ENCODE results near the gene THOC6.

The THOC6 gene

DNA sequence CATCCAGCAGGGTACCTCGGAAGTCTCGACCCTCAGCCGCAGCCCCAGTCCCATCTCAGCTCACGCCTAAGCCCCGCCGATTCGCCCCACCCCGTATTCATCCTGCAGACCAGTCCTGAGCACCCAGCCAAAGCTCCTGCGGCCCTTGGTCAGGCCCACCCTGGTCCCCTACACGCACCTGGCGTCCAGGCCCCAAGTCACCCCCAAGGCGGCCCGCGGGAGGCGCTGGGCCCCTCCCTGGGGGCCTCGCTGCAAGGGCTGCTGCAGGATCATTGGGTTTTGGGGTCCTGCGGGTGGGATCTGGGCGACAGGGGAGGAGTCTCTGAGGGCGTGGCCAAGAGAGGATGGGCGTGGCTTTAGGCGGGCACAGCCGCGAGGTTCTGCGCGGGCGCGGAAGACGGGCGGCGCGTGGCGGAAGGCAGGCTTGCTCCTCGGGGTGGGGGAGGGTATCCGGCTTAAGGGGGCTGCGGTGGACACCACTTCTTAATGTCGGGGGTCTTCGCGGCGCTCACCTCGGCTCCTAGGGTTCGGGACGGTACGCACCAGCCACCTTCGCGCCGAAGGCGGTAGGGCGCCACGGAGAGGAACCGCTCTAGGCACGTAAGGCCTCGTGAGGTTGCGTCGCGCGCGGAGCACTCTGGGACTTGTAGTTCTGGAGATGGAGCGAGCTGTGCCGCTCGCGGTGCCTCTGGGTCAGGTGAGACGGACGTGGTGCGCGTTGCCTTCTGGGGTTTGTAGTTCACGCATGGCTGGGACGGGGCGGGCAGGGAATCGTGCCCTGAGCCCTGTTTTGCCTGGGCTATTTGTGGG, at the start of gene THOC6, which contains the start of gene HCFC1R1:
THOC6 (plus strand) TSS at position 367 of the 810 bp plus-strand sequence; CDS start at position 659, 292 bp downstream.
HCFC1R1 (minus strand) TSS at position 274 of the 810 bp plus-strand sequence; CDS start at position 273, 1 bp downstream.
- DNase-seq (ENCODE audit: low read depth in 2 of 2): peak; percentile 92 to 94

DNA sequence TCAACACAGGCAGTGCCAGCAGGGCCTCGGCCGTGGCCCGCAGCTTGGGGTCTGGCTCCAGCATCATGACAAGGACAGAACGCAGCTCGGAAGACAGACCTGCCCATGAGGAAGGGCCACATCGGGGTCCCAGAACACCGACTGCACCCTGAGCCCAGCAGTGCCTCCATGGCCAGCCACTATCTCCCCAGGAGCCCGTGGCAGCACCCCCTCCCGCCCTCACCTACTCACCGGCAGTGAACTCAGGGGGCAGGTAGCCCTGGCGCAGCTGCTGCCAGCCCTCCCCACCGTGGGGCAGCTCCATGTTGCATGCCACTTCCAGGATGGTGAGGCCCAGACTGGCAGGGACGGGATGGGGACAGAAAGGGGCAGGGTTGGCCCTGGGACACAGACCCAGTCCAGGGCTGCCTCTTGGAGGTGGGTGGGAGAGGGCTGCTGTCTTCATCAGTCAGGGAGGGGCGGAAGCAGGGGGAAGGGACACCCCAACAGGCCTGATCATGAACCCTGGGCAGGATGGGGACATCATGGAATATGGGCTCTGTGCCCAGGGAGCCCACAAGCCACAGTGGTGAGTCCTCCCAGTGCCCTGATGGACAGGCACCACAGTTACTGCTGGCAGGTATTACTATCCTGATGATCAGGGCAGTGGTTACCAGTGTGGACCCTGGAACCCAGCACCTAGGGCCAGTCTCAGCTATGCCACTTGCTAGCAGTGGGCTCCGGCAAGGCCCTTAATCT, 49.3 kb upstream of the THOC6 start:
- DNase-seq (ENCODE audit: low read depth in 2 of 2): no peak

DNA sequence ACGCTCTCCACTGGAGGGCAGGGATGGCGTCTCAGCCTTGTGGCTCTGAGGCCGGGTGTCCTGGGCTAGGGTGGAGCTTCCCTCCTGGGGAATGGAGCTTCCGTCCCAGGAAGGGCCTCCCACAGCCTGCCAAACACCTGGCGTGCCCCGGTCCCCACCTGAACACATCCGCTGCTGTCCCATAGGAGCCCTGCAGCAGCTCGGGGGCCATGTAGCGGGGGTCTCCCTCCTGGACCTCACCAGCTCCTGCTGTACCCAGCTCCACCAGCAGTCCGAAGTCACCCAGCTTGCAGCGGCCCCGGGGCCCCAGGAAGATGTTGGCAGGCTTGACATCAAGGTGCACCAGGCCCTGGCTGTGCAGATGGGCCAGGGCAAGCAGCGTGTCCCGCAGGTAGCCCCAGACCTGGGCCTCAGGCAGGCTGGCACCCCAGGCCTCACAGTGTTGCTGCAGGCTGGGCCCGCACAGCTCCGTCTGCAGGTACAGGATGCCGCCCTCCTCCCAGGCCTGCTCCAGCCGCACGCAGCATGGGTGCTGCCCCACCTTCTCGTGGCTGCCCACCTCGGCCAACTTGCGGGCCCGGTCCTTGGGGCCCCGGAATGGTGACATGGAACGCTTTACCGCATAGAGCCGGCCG, 48.6 kb upstream of the THOC6 start:
- no peak for DNase-seq (ENCODE audit: low read depth in 2 of 2)

DNA sequence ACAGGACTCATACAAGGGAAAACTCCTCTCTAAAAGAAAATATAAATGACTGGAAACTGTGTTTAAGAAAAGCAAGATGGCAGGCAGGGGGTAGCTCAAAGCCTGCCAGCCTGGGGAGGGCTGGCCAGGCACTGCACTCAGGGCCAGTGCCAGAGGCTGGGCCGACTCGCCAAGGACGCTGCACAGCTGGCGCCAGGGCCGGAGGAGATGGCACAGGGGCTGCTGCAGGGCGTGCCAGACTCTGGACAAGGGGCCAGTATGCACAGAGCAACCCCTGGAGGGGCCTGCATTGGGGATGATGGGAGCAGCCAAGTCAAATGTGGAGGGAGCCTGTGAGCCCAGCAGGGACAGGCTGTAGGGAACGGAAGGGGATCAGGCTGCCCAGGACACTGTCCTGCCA, 47.6 kb upstream of the THOC6 start:
- DNase-seq (ENCODE audit: low read depth in 2 of 2): no peak

DNA sequence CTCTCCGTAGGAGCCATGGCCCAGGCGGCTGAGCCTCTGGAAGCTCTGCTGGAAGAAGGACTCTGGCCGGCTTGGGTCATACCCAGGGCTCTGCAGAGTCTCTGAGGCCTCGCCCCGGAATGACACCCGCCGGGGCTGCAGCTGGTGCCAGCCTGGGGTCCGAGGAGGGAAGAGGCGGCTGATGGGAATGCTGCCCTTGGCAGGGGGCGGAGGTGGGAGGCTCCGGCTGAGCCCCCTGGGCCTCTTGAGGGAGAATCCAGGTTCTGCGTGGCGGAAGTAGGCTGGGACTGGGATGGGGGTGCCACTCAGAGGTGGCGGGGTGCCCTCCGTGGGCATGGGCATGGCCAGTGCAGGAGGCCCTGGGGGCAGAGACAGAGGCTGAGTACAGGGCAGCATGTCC, 47.2 kb upstream of the THOC6 start:
- DNase-seq (ENCODE audit: low read depth in 2 of 2): no peak

DNA sequence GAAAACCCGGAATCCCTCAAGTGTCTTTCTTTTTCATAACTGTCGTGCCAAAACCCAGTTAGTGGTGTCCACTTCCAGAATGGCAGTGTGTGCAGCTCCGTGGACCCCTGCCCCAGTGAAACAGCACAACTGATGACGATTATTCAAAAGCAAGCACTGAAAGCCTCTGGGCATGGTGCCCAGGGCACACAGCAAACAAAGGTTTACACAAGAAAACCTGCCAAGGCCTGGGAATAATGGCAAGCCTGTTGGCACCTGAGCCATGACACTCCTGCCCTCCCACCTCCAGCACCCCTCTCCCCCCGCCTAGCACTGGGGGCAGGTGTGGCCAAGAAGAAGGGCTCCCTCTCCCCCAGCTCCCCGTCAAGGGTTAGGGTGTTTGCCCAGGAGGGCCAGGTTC, 46.4 kb upstream of the THOC6 start:
- DNase-seq (ENCODE audit: low read depth in 2 of 2): no peak

DNA sequence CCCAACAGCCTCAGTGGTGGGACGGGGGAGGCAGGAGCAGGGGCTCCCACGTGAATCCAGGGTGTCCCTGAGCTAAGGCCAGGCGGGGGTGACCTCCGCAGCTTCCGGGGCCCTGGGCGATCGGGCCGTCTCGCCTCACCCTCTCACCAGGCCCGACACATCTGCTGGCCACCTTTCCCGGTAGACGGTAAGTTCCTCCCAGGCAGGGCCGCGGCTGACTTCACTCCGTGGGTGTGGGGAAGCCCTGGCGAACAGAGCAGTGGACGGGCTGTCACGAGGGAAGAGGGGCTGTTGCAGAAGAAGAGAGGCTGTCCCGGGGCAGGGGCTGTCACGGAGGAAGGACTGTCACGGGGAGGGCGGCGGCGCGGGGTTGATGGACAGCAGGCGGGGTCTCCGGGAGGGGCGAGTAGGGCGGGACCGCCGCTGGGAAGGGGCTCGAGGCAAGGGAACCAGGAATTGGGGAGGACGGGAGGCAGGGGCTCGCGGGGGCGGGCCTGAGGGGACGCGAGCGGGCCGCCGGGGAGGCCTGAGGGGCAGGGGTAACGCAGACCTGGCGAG, 44.1 kb upstream of the THOC6 start:
- DNase-seq (ENCODE audit: low read depth in 2 of 2): no peak

DNA sequence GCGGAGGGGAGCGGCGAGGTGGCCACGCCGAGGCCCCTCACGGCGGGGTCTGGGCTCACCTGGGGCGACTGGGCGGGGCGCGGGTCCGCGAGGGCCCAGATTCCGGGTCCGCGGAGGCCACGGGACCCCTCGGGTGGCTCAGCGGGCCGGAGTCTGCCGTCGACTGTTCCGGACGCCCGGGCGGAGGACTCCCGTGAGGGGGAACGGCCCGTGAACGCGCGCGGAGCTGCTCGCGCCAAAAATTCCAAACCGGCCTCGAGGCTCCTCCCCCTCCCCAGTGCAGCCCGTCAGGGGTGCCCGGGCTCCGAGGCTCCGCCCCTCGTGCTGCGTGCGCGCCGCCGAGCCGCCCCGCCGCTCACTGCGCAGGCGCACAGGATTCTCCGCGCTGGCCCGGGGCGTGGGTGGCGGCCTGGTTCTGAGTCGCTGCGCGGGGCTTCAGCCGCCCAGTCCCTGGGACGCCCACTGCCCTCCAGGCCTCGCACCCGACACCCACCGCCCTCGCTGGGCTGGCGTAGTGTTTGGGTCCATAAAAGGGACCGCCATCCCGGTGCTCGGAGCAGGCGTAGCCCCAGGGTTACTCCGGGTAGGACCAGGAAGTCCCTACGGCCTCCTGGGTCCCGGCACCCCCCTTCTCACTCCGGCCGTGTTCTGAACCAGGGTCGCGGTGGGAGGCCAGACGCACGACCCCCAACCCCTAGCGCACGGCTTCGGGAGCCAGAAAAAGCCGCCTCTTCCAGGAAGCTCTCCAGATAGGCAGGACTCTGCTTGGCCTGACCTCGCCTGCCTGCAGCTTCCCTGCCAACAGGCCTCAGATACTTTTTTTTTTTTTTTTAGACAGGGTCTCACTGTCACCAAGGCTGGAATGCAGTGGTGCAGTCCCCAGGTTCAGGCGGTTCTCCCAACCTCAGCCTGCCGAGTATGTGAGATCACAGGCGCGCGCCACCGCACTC, 43.3 kb upstream of the THOC6 start, which contains the start of gene PKMYT1:
PKMYT1 (minus strand) TSS at position 220 of the 950 bp plus-strand sequence. CDS start 789 bp downstream, outside the sequence.
- peak; percentile 82 to 92 for DNase-seq (ENCODE audit: low read depth in 2 of 2)

DNA sequence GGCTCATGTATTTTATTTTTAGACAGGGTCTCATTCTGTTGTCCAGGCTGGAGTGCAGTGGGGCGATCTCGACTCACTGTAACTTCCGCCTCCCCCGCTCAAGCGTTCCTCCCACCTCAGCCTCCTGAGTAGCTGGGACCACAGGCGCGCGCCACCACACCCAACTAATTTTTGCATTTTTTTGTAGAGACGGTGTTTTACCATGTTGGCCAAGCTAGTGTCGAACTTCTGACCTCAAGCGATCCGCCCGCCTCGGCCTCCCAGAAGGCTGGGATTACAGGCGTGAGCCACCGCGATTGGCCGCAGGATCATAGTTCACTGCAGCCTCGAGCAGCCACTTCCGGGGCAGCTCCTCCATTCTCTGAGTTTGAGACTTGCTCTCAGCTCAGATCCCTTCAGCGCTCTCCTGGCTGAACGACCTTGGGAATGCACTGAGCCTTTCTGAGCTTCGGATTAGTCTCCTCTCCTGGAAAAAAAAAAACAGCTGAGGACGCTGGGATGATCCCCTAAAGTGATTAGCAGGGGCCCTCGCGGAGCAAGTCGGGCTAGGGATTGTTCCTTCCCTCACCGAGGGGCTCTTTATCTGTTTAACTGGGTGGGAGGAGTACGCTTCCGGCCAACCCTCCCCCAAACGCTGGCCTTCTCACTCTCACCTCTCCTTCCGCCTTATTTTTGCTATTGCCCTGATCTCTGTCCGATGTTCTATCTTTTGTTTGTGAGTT, 42.5 kb upstream of the THOC6 start:
- DNase-seq (ENCODE audit: low read depth in 2 of 2): no peak

DNA sequence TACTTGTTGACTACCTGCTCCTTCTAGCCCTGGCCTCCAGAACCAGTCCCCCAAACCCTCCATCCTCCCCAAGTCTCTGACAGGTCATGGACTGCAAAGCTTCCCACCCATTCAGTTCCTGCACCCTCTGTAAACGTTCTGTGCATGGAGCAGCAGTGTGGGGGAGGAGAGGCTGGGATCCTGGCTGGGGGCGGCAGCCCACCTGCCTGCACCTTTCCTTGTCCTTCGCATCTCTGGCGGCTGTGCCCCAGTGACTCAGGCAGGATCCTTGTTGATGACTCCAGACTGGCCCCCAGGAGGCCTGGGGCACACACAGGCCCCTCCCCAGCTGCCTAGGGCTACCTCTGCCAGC, 42.0 kb upstream of the THOC6 start:
- DNase-seq (ENCODE audit: low read depth in 2 of 2): no peak

DNA sequence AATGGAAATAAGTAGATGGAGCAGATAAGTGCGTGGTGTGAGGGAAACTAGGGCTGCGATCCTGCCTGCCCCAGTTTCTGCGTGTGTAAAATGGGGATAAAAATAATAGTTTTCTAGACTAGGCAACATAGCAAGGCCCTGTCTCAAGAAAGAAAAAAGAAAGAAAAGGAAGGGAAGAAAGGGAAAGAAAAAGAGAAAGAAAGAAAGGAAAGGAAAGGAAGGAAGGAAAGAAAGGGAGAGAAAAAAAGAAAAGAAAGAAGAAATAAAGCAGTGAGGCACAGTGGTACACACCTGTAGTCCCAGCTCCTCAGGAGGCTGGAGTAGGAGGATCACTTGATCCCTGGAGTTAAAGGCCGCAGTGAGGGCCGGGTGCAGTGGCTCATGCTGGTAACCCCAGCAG, 41.4 kb upstream of the THOC6 start:
- no peak for DNase-seq (ENCODE audit: low read depth in 2 of 2)

DNA sequence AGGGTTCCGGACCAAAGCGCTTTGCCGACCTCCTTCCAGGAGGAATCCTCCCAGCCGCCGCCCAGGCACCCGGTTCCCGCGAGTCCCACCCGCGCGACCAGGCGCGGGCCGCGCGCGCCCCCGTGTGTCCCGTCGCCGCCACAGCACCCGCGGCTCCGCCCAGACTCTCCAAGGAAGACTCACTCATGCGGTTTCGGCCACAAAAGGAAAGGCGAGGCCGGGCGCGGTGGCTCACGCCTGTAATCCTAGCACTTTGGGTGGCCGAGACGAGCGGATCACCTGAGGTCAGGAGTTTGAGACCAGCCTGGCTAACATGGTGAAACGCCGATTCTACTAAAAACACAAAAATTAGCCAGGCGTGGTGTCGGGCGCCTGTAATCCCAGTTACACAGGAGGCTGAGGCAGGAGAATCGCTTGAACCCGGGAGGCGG, 40.1 kb upstream of the THOC6 start:
- DNase-seq (ENCODE audit: low read depth in 2 of 2): peak; percentile 31 to 59

DNA sequence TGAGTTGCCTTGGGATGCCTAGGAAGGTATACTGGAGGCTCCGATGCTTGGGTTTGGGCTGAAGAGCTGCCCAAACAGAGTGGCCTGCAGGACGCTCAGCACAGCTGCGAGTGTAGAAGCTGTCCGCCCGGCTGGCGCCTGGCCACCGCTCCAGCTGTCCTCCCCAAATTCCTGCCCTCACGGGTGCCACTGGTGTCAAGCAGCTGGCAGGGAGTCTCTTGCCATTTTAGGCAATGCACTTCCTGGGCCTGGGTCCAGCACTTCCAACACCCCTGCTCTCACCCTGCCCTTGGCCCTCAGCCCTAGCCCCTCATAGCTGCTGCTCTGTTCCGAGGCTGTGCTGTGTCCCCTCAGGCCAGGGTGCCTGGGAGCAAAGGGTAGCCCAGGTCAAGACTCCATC, 38.4 kb upstream of the THOC6 start:
- DNase-seq (ENCODE audit: low read depth in 2 of 2): no peak

DNA sequence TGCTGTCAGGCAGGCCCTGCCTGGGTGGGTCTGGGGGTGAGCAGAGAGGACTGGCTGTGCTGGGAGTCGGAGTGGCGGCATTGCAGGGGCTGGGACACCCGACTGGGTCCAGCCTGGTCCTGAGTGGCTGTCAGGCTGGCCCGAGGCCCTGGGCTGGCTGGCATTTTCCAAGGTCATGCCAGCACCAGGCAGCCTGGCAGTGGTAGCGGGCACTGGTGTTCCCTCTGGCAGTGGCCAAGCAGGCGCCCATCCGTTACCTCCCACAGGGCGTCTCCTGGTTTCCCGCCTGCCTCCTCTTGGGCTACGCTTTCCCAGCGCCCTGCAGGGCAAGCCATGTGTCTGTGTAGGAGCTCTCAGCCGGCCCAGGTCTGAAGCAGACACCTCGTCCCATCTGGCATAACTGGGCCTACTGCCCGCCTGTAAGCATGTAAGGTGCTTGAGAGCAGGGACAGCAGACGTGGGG, 37.9 kb upstream of the THOC6 start:
- DNase-seq (ENCODE audit: low read depth in 2 of 2): no peak

DNA sequence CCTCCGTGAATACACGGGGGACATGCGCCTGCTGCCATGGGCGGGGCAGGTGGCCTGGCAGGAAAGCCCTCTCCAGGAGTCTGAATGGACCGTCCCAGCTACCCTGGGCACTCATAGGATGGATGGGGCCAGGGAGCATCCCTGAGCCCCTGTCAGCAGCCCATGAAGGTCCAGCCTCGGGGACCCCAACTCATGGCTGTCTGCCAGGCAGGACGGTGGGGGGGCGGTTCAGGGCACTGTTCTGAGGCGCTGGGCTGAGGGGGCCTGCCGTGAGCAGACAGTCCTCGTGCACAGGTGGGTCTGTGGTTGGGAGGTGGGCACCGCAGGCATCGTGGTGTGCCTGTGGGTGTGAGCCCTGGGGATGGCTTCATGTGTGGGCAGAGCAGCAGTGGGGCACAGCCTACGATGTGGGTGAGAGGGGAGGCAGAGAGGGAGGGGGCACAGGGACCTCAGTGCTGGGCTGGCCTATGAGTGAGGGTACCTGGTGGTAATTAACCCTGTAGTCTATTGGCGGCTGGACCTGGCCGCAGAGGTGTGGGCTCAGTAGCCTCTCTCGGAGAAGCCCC, 37.1 kb upstream of the THOC6 start:
- no peak for DNase-seq (ENCODE audit: low read depth in 2 of 2)

DNA sequence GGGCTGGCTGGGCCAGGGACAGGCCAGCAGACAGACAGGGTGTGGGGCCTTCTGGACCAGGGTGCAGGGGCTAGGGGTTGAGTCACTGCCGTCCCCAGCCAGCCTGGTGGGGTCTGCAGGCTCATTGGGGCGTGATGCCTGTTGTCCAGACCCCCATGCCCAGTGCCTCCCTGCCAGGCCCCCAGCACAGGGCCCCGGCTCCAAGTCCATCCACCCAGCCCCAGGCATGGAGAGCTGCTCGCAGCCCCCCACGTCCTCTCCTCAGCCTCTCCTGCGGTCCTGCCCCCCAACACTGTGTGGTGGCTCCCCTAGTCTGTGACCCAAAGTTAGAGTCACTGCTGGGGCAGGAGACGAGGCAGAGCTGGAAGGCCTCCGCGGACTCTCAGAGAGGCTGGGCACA, 36.5 kb upstream of the THOC6 start:
- DNase-seq (ENCODE audit: low read depth in 2 of 2): no peak

DNA sequence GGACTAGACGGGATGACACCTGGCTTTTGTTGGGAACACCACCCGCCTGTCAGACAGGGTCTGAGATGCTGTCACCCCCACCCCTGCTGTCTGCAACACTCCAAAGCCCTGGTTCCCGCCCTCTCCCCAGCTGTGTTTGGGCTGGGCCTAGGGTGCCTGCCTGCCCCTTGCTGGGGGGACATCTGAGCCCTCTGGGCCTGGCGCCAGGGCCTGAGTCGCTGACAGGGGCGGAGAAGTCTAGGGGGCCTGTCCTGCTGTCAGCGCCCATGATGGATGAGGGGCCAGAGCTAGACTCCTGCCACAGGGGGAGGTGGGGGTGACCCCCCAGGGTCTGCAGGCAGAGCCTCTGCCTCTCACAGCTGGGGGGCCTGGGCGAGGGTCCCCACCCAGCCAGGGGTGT, 36.0 kb upstream of the THOC6 start:
- DNase-seq (ENCODE audit: low read depth in 2 of 2): no peak

DNA sequence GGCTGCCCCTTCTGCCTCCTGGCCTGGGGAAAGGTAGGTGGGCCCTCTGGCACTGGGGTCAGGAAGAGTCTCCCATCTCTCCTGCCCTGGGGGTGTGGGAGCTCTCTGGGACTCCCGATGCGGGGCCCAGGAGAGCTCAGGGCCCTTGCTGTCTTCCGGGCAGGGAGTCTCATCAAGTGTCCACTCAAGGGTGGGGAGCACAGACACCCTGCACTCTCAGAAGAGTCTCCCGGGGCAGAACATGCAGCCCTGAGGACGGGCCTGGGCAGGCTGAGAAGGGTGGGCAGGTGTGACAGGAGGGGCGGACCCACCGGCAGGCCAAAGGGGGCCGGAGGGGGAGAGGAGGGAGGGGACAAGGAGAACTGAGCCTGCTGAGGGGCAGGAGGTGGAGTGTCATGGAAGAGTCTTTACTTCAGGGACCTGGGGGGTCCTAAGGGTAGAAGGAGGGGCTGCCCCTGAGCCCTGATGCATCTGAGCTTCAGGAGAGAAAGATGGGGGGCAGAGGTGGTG, 35.2 kb upstream of the THOC6 start:
- DNase-seq (ENCODE audit: low read depth in 2 of 2): no peak

DNA sequence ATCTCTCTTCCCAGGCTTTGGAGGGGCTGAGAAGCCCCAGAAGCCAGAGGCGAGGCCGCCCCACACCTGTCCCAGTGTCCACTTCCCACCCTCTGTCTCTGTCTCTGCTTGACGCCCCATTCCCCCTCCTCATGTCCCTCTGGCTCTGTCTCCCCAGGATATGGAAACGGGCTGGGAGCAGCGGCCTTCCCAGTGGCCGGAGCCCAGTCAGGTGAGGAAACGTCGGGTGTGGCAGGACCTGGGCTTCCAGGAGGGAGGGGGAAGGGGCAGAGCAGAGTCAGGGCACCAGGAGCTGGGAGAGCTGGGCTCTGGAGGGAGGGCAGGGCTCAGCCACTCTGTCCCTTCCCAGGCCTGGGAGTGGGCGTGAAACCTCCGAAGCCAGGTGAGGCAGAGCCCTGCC, 32.9 kb upstream of the THOC6 start:
- no peak for DNase-seq (ENCODE audit: low read depth in 2 of 2)

Measured in stimulated activated CD8-positive, alpha-beta memory T cell treated with anti-CD3 and anti-CD28 coated beads, Interleukin-7, amount 100 ng/mL, for 4 hours (primary cell).